Stomach smooth muscle (tissue), 2 donors: ENCODE data around the gene NKX3-2.
A peak's percentile ranks its signal among the peaks of the same experiment; 100 is the strongest.

ENCODE experiments used
- H3K27ac ChIP-seq: one replicate; pipeline ENCODE4 v1.7.0; 2013; ENCODE audit warnings: mild to moderate bottlenecking, low read length, inconsistent platforms
- H3K27me3 ChIP-seq, 2 donors: one replicate each; pipeline ENCODE4 v1.7.0; 2013; ENCODE audit warnings: low read length in 2 of 2; ENCODE audit not compliant: insufficient read depth in 2 of 2, control insufficient read depth in 1 of 2
- H3K36me3 ChIP-seq, 2 donors: one replicate each; pipeline ENCODE4 v1.7.0; 2013; ENCODE audit warnings: low read length in 2 of 2; ENCODE audit not compliant: control insufficient read depth in 2 of 2, insufficient read depth in 2 of 2
- H3K4me1 ChIP-seq: one replicate; pipeline ENCODE4 v1.7.0; 2013; ENCODE audit warnings: low read length; ENCODE audit not compliant: control insufficient read depth, insufficient read depth
- H3K4me3 ChIP-seq, 2 donors: one replicate each; pipeline ENCODE4 v1.7.0; 2013; ENCODE audit warnings: low read length in 2 of 2
- H3K9ac ChIP-seq, 2 donors: one replicate each; pipeline ENCODE4 v1.7.0; 2013; ENCODE audit warnings: low read length in 2 of 2, mild to moderate bottlenecking in 1 of 2
- H3K9me3 ChIP-seq, 2 donors: one replicate each; pipeline ENCODE4 v1.7.0; 2013; ENCODE audit warnings: low read length in 2 of 2; ENCODE audit not compliant: control insufficient read depth in 2 of 2
- donor health status: healthy.
- donor health status: Pancreatic carcinoma.

The NKX3-2 gene

GRCh38 chr4:13530823-13531624, 13.3 kb downstream of the NKX3-2 start:
- peaks cover 12% of the 10 kb centered on the region for H3K4me1 ChIP-seq
- peak overlapping the region in 1 of 2 donors; percentile 38 for H3K4me3 ChIP-seq
- H3K36me3 ChIP-seq: no peaks in the 10 kb centered on the region
- no peaks in the 10 kb centered on the region for H3K9me3 ChIP-seq
- H3K27me3 ChIP-seq: peaks cover 0 to 30% of the 10 kb centered on the region in 2 donors
- H3K9ac ChIP-seq: peak overlapping the region in 1 of 2 donors; percentile 29
- no peak overlapping the region for H3K27ac ChIP-seq

- Histone ChIP-seq H3K27ac (no peak overlapping the region), H3K4me3 (peak overlapping the region in 1 of 2 donors; percentile 20), H3K9ac (no peak overlapping the region), H3K9me3 (peaks cover 3 to 6% of the 10 kb centered on the region in 2 donors), H3K36me3 (peaks cover 0 to 6% of the 10 kb centered on the region in 2 donors), H3K4me1 (peaks cover 10% of the 10 kb centered on the region), H3K27me3 (peaks cover 0 to 43% of the 10 kb centered on the region in 2 donors)
These were observed 15.0 kb downstream of the NKX3-2 start for GRCh38 chr4:13529128-13529919.

GRCh38 chr4:13528821-13529127, 15.5 kb downstream of the NKX3-2 start:
- Histone ChIP-seq H3K36me3 (peaks cover 0 to 7% of the 10 kb centered on the region in 2 donors), H3K4me3 (no peak overlapping the region), H3K9ac (no peak overlapping the region), H3K27me3 (peaks cover 0 to 46% of the 10 kb centered on the region in 2 donors), H3K4me1 (peaks cover 10% of the 10 kb centered on the region), H3K27ac (no peak overlapping the region), H3K9me3 (peaks cover 4 to 8% of the 10 kb centered on the region in 2 donors)

GRCh38 chr4:13527981-13528820, 16.1 kb downstream of the NKX3-2 start:
- H3K4me1 ChIP-seq: peaks cover 10% of the 10 kb centered on the region
- peaks cover 4 to 8% of the 10 kb centered on the region in 2 donors for H3K9me3 ChIP-seq
- no peak overlapping the region for H3K9ac ChIP-seq
- H3K27ac ChIP-seq: no peak overlapping the region
- H3K4me3 ChIP-seq: peak overlapping the region; percentile 40 to 41
- peaks cover 0 to 48% of the 10 kb centered on the region in 2 donors for H3K27me3 ChIP-seq
- H3K36me3 ChIP-seq: peaks cover 0 to 7% of the 10 kb centered on the region in 2 donors

- peak overlapping the region; percentile 22 to 41 for H3K4me3 ChIP-seq
- H3K27me3 ChIP-seq: peaks cover 0 to 52% of the 10 kb centered on the region in 2 donors
These were observed 16.9 kb downstream of the NKX3-2 start for GRCh38 chr4:13527192-13527980.

GRCh38 chr4:13526658-13527057, 17.6 kb downstream of the NKX3-2 start:
- H3K4me3 ChIP-seq: no peak overlapping the region
- no peak overlapping the region for H3K27ac ChIP-seq
- H3K27me3 ChIP-seq: peaks cover 0 to 57% of the 10 kb centered on the region in 2 donors
- H3K4me1 ChIP-seq: peaks cover 10% of the 10 kb centered on the region
- peaks cover 4 to 8% of the 10 kb centered on the region in 2 donors for H3K9me3 ChIP-seq
- no peak overlapping the region for H3K9ac ChIP-seq
- peaks cover 0 to 7% of the 10 kb centered on the region in 2 donors for H3K36me3 ChIP-seq

More at GRCh38 chr4:13527192-13527980, 16.9 kb downstream of the NKX3-2 start:
- H3K36me3 ChIP-seq: peaks cover 0 to 7% of the 10 kb centered on the region in 2 donors
- peaks cover 10% of the 10 kb centered on the region for H3K4me1 ChIP-seq
- no peak overlapping the region for H3K27ac ChIP-seq
- peak overlapping the region in 1 of 2 donors; percentile 16 for H3K9ac ChIP-seq
- peaks cover 4 to 8% of the 10 kb centered on the region in 2 donors for H3K9me3 ChIP-seq

- peaks cover 0 to 51% of the 10 kb centered on the region in 2 donors for H3K27me3 ChIP-seq
- peaks cover 4 to 8% of the 10 kb centered on the region in 2 donors for H3K9me3 ChIP-seq
- H3K4me1 ChIP-seq: peaks cover 10% of the 10 kb centered on the region
- peaks cover 0 to 7% of the 10 kb centered on the region in 2 donors for H3K36me3 ChIP-seq
- no peak overlapping the region for H3K9ac ChIP-seq
- H3K4me3 ChIP-seq: no peak overlapping the region
- H3K27ac ChIP-seq: no peak overlapping the region
These were observed 18.6 kb downstream of the NKX3-2 start for GRCh38 chr4:13525606-13526281.

GRCh38 chr4:13524504-13525243, 19.6 kb downstream of the NKX3-2 start:
- peaks cover 0 to 7% of the 10 kb centered on the region in 2 donors for H3K36me3 ChIP-seq
- peaks cover 4 to 8% of the 10 kb centered on the region in 2 donors for H3K9me3 ChIP-seq
- no peak overlapping the region for H3K27ac ChIP-seq
- no peak overlapping the region for H3K4me3 ChIP-seq
- peaks cover 10% of the 10 kb centered on the region for H3K4me1 ChIP-seq
- H3K27me3 ChIP-seq: peaks cover 0 to 46% of the 10 kb centered on the region in 2 donors
- no peak overlapping the region for H3K9ac ChIP-seq
